Measurements from ENCODE around the gene RNF128.
A peak's percentile ranks its signal among the peaks of the same experiment; 100 is the strongest.
"Not testable (repeated sequence)": the region's sequence is repeated elsewhere in the genome, so short reads cannot be mapped to it uniquely, and the experiment has no call there.

The RNF128 gene

DNA sequence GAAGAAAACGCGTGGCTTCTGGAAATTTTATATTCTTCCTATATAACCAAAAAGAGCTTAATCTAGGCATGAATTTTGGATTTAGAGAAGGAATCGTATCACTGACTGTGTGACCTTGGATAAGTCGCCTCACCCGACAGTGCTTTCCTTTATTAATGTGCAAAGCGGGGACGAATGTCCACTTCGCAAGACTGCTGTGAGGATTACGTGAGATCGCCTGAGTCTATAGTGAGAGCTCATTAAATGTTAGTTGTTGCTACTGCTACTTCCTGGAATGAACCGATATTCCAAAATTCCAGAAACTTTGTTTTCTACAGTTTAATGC, 75.5 kb downstream of the RNF128 start:
- Mint-ChIP-seq H3K4me1 (peaks cover 11% of the 10 kb centered on the region), H3K27ac (no peak overlapping the region), H3K36me3 (no peaks in the 10 kb centered on the region), H3K9me3 (no peaks in the 10 kb centered on the region), H3K4me3 (peak overlapping the region; percentile 75)
- DNase-seq (ENCODE audit: low spot score in 2 of 2) = no peak
- ATAC-seq = no peak

DNA sequence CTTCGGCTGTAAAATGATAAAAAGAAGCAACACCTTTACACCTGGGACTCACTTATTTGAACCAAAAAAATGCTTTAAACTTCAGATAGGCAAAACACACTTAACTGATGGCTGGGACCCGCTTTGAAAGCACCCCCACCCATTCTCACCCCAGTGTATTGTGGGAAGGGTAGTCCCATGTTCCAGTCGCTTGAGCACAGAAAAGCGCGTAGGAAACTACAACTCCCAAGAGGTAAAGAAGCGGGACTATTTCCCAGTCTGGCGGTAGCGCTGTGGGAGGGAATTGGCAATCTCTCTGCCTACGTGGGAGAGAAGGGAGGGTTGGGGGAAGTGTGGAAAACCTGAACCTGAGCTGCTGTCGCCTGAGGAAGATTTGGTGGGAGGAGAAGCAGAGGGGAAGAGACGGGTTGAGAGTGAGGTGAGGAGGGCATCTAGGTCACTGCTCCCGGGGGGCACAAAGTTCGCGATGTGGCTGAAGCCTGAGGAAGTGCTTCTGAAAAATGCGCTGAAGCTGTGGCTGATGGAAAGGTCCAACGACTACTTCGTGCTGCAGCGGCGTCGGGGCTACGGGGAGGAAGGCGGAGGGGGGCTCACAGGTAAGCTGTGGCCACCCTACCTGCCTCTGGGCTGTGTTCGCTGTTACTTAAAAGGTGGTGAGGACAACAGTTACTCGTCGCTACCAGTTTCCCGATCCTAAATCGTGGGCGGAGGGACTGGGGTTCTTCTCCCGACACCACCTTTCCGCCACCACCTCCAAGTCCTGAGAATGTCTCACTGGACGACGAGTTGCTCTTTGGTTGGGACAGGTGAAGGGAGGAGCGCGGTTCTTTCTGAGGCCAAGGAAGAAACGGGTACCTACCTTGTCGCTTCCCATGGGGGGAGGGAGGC, 76.1 kb downstream of the RNF128 start, which contains the start of gene TBC1D8B:
Gene TBC1D8B (plus strand): TSS at position 286 of the 888 bp plus-strand sequence. CDS start 181 bp downstream, at position 467.
- no peak for DNase-seq (ENCODE audit: low spot score in 2 of 2)
- no peak within 1 kb of the TSS for H3K27ac Mint-ChIP-seq
- H3K4me1 Mint-ChIP-seq = peaks cover 11% of the 10 kb centered on the region

DNA sequence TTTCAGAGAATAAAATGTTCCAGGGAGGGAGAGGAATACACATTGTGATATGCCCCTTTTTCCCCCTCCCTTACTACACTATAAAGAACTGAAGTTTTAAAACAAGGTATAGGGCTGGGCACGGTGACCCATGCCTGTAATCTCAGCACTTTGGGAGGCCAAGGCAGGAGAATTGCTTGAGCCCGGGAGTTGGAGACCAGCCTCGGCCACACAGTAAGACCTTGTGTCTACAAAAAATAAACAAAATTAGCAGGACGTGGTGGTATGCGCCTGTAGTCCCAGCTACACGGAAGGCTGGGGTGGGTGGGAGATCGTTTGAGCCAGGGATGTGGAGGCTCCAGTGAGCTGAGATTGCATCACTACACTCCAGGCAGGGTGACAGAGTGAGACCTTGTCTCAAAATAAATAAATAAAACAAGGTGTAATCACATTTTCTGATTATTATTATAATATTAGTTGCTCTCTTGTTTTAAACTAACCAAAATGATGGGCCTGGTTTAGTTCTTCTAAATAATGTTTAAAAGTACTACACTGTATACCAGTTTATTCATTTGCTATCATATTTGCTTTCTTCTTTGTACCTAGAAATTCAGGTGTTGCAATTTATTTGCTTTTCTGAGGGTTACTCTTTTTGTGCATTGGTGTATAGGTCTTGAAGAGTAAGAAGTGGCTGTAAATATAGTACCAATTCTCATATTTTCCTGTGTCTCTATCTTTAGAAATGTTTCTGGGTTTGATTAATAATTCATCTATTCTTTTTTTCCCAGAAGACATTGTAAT, 84.8 kb downstream of the RNF128 start:
- Mint-ChIP-seq H3K4me1 (no peaks in the 10 kb centered on the region), H3K27ac (no peak overlapping the region), H3K9me3 (no peaks in the 10 kb centered on the region), H3K36me3 (no peaks in the 10 kb centered on the region), H3K4me3 (no peak overlapping the region)
- DNase-seq (ENCODE audit: low spot score in 2 of 2) (no peak), ATAC-seq (no peak)

More for the DNA sequence above, 76.1 kb downstream of the RNF128 start, which contains the start of gene TBC1D8B:
- H3K4me3 Mint-ChIP-seq = peak within 1 kb of the TSS; percentile 75
- ATAC-seq = peak; percentile 74
- H3K9me3 Mint-ChIP-seq = no peaks in the 10 kb centered on the region
- no peaks in the 10 kb centered on the region for H3K36me3 Mint-ChIP-seq

DNA sequence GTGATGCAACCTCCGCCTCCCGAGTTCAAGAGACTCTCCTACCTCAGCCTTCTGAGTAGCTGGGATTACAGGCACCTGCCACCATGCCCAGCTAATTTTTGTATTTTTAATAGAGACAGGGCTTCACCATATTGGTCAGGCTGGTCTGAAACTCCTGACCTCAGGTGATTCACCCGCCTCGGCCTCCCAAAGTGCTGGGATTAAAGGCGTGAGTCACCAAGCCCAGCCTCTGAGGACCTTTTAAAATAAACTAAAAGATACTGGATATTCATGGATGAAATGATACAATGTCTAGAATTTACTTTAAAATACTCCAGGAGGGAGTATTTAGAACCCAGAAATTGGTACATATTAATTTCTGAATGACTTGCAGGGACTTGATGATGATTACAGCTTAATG, 86.4 kb downstream of the RNF128 start:
- ATAC-seq; DNase-seq (ENCODE audit: low spot score in 2 of 2); H3K4me1 Mint-ChIP-seq; H3K9me3 Mint-ChIP-seq; H3K27ac Mint-ChIP-seq; H3K4me3 Mint-ChIP-seq; H3K36me3 Mint-ChIP-seq: not testable (repeated sequence)

DNA sequence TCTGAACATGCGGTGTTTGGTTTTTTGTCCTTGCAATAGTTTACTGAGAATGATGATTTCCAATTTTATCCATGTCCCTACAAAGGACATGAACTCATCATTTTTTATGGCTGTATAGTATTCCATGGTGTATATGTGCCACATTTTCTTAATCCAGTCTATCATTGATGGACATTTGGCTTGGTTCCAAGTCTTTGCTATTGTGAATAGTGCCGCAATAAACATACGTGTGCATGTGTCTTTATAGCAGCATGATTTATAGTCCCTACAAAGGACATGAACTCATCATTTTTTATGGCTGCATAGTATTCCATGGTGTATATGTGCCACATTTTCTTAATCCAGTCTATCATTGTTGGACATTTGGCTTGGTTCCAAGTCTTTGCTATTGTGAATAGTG, 87.6 kb downstream of the RNF128 start:
- H3K27ac Mint-ChIP-seq; ATAC-seq; DNase-seq (ENCODE audit: low spot score in 2 of 2); H3K9me3 Mint-ChIP-seq; H3K36me3 Mint-ChIP-seq; H3K4me3 Mint-ChIP-seq; H3K4me1 Mint-ChIP-seq: not testable (repeated sequence)

Measured in stimulated activated effector memory CD8-positive, alpha-beta T cell treated with anti-CD3 and anti-CD28 coated beads, Interleukin-12 subunit alpha, Interleukin-12 subunit beta, amount 100 ng/mL, for 72 hours (primary cell).